Measurements from ENCODE around the gene MLLT3.

The MLLT3 gene

DNA sequence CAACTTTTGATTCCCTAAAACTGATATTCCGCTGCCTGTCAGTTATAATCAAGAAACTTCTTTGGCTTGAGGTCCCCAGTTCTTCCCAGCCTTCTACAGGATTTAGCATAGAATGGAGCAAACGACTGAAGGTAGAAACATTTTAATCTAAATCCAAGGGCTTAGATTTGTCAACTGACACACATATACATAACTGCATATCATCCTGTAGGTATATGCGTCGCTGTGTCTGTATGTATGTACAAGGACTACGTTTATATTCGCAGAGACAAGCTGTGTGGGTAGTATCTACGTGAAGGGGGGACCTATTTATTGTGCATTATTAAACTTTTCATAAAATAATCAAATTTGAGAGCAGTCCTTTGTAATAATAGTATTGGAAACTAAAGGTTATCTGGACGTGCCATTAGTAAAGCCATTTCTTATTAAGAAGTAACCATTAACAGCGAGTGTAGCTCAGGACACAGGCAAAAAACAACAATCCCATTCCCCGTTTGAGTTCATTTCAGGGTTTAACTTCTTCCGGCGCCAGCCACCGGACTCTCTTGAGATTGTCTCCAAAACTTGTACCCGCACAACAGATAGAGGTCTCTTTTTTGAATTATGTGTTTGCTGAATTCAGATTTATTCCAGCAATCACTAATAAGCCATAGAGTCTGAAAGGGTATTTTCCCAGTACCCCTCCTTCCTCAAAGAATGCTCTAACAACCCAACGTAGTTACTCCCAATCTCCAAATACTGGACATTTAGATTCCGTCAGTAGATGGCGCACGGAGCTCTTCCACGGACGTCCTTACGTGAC, 2.1 kb upstream of the MLLT3 start:
- peak; percentile 92 for DNase-seq

DNA sequence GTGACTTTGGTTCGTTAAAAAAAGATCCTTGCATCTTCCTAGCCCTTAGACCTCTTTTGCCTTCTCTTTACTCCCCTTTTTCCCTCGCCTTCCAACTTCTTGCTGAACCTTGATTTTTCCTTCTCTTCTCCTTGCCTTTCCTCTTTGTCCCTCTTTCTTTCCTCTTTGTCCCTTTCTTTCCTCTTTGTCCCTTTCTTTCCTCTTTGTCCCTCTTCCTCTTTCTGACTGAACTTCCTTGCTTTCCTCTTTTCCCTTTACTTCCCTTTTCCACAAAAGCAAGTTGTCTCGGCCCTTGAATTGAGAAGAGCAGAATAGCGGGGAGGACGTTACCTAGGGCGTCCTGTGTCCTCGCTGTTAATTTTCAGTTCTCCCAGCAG, 1.4 kb upstream of the MLLT3 start:
- peak; percentile 64 for DNase-seq

DNA sequence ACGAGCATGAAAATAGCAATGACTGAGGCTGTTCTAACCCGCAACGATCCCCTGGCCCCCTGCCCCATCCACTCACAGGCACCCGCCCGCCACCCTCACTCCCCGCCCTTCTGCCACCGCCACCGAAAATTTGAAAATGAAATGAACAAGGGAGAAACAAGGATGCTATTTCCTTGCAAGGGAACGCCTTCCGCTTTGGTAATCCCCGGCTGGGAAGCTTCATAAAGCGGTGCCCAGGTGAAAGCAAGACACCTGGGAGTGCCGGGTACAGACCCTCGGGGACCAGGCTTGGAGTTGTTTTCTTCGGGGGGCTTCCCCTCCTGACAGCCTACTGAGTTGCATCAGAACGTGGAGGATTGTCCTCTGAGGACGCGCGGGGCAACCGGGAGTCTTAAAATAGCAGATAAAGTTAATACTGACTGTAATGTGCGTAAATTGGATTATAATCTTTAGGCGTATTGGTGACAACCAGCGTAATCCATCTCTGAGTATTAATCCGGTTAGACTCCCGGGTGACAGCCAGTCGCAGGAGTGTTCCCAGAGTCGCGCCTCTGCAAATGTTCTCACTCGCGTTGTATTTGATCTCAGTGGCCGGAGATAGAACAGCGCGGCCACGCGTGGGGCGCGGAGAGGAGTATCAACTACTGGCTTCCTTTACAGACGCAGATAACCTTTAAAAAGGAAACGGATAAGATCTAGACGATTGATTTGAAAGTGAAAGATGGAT, 885 bp upstream of the MLLT3 start:
- DNase-seq, result peak; percentile 79

DNA sequence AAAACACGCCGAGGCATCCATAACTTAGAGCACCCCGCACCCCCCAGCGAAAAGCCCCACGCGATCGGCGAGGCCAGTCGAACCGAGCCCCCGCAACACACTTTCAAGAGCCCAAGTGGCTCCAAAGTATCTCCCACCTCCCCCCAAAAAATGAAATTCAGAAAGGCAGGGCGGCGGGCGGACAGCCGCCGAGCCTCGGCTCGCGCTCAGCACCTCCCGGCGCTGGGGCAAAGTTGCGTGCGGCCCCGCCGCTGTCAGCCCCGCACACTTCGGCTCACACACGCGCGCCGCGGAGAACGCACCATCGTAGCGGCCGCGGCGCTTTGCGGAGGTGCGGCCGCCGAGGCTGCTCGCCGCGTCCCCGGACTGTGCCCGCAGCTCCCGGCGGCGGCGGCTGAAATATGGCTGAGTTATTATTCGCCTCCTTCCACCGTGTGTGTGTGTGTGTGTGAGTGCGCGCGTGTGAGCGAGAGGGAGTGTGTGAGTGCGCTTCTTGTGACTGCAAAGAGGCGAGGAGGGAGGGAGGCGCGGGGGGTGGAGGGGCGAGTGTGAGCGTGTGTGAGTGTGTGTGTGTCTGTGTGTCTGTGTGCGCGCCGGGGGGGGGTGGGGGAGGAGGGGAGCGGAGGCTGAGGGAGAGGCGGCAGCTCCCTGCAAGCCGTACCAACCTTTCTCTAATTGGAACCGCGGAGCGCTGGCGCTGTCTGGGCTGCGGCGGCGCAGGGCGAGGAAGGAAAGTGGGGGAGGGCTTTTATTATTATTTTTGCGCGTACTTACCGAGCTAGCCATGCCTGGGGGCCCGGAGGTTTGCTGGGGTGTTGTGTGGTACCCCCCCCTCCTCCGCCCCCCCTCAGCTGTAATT, 599 bp downstream of the MLLT3 start:
- DNase-seq, result peak; percentile 92

DNA sequence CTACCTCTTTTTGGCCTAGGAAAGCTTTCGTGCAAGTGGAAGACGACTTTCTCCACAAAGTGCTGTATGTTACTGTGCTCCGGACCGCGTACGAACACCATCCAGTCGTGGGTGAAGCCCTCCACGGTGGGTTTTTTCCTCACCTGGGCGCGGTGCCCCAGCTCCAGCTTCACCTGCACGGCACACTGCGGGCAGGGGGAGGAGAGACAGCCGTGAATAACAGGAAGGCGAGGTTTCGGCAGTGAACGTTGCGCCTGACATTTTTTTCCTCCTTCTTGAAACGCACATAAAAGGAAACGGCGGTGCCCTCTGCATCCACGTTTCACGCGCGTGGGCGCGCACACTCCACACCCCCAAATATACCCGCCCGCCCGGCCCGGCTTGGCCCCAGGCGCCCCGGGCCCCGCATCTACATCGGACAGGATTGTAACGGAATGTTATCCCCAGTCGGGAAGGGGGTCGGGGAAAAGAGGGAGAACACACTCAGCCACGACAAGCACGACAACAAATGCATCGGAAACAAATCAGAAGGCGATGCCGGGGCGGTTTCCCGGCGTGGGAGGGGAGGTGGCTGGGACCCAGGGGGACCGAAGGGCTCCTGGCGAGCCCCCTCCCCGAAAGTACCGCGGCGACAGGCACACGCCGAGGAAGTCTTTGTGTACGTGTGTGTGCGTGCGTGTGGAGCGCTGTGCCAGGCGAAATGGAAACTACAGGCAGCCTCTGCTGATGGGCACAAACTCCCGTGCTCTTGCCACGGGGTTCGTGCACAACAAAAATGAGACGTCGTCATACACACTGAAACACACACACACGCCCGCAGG, 1.4 kb downstream of the MLLT3 start:
- DNase-seq, result peak; percentile 78

DNA sequence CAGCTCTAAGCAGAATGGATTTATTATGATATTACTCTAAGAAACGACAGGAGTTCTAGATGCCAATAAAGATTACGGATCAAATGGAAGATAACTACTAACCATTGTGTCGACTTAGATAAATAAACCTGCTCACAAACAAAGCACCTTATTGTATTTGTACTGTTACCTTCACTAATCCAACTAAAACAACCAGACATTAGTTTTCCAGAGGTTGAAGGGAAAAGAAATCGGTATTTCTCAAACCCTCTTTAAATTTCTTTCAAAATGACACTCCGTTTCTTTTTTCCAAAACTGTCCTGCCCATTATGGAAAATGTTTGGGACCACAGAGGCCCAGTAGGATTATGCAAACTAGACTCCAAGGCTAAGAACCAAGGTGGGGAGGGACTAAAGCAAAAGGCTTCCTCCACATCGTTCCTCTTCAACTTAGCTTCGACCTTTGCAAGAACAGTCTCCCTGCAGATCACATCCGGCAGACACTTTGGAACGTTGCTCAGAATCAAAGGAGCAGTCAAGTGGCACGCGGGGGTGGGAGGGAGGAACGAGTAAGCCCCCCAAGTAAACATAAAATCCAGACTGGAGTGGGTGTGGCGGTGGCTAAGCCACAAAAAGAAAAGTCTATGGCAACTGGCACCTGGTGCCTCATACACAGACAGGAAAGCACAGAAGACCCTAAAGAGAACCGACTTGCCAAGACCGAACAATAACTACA, 2.7 kb downstream of the MLLT3 start:
- peak; percentile 82 for DNase-seq

DNA sequence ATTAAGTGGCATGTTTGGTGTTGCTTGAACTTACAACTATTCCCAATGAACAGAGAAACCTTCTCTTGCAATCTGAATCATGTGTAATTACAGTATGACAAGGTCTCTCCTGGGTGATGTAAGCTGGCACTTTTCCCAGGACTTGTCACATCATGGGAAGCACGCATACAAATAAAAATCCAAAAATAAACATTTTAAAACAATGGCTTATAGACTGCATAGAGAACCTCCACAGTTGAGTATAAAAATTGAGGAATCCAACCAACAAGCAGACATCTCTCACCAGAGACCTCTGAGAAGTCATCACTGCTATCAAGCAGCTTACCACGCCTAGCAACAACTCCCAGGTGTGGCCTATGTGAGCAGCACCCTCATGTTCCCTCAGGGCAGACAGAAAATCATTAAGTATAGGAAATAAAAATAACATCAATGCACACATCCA, 3.9 kb downstream of the MLLT3 start:
- peak; percentile 98 for DNase-seq

DNA sequence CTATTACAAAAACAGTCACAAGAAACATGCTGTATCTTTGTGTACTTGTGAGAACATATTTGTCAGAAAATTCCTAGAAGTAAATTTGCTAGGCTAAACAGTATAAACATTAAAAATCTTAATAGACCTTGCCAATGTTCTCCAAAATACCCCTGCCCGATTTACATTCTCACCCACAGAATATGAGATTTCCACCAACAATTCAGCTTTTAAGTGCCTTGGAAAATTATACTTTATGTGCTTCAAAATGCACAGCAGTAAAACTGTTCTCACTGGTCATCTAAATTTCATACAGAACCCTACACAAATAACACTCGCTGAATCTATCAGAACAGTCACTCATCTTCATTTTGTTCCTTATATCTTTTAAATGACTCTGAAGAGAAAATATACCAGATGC, 5.5 kb downstream of the MLLT3 start:
- DNase-seq, result no peak

DNA sequence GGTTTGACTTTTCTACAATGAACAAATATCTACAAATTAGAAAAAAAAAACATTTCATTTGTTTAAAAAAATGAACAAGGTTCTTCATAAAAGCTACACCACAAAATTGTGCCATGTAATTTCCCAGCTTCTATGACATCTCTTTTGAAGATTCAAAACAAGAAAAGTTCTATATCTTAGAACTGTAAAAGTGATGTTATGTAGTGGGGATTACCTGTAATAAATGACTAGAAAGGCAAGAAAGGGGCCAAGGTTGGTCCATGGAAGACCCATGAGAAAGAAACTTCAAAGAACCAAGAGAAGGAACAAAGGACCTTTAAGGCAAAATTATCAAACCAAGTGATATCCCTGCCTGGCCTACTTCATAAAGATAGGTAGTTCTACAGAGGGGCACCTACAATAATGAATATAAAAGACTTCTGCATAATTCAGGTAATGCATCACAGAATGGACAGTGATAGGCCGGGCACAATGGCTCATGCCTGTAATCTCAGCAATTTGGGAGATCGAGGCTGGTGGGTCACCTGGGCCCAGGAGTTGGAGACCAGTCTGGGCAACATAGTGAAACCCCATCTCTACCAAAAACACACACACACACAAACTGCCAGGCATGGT, 7.6 kb downstream of the MLLT3 start:
- DNase-seq, result no peak

DNA sequence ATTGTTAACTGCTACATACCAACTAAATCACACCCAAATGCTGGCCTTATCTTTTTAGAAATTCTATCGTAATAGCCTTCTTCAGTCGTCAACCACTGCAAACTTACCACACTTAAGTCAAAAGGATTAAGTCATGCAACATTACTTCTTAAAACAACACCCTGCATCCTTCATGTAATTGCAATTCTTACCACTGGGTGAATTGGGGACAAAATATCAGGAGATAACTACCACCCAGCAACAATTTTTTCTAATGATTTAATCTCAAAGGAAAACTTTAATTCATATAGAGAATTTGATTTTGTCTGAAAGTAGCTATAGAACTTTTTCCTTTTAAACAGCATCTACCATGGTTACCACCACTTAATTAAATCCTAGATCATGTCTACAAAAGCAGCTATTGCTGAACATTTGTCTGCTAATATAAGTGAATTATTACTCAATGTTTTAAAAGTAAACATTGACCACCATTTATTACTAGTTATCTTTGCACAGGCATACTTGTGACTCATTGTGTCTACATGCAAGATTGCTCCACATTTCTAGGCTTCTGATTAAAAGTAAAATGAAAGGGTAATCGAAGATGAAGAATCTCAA, 10.5 kb downstream of the MLLT3 start:
- DNase-seq, result peak; percentile 72

DNA sequence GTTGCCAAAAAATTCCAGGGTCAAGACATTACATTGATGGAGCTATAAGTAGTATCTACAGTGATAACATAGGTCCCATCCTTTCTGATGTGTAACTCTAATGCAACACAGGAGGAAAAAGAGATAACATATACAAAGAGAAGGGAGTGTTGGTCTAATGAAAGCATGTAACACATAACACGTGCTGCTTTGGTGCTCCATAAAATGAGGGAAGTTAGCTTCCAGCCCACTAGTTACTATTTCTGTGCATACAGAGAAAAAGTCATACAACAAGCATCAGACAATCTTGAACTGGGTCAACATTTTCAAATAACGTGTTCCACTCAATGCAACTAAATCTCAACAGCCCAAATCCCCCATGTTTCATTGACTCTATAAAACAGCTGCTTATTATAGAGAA, 11.7 kb downstream of the MLLT3 start:
- DNase-seq, result peak; percentile 24

DNA sequence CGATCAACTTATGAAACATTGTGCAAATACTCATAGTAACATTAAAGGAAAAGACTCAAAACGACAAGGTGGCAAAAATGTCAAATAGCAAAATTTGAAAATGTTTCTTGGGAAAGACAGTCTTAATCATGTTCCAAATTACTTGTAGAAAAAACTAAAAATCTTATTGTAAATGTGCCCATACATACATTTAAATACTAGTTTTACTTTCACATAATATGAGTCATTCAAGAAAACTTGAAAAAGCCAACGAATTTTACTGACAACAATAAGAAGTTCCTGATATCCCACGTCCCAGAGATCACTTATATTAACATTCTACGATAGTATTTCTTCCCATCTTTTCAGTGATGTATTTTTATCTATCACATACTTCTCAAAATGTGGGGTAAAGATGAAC, 13.7 kb downstream of the MLLT3 start:
- DNase-seq, result no peak

DNA sequence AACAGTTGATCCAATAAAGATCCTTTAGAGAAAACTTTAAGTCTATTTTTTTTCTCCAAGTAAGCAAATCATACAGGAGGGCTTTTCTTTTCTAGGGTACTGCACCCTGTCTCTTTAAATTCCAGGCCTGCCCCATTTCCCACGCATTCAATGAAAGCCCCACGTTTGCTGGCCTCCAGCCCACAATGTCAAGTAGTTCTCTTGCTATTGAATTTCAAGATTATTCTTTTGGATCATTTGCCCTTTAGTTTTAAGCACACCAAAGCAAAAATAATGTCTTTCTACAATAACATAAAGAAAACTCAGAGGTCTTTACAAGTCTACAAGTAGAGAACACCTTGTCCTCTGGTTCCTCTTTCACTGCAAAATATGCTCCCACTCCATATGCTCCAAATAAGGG, 15.6 kb downstream of the MLLT3 start:
- peak; percentile 65 for DNase-seq

DNA sequence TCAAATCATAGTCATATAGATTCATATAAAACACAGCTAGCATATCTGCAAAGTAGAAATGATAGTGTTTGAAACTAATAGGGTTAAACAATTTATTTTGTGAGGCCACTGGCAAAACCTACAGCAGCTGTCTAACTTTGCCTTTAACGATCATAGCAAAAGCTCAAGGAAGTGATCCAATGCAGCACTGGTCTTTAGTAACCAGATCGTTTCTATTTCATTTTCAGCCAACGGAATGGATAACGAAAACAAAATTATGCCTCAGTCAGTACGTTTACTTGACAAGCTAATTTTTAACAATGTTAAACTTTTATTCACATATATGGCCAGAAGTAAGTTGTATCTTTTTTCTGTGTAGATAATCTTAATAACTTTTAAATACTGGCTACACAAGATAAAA, 17.7 kb downstream of the MLLT3 start:
- peak; percentile 81 for DNase-seq

DNA sequence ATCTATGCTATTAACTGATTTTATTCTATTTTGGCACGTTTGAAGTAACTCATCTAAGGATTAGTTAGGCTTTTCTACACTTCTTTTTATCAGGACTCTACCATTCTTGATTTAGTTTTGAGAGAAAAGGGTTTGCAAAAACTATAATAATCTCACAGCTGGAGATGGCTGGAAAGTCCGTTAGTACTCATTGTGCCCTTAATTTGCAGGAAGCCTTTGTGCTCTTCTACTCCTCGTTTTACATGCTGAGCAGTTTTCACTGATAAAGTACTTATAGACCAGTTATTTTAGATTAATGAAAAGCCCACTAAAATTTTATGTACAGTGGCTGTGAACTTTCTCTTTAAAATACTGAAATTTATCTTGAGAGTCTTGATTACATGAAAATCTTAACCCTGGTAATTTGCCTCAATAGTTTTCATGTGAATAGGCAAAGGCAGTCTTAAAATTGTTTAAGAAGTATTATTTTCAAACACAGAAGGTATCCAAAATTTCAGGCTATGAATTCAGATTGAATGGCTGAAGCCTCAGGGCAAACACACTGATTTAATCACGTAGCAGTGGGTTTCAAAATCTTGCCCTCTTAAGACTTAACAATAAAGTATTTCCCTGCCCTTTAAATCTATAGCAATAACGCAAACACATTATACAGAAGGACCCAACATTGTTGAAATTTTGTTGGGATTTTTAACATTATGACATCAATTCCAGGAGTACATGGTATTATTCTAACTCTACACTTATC, 18.6 kb downstream of the MLLT3 start:
- DNase-seq, result peak; percentile 93

DNA sequence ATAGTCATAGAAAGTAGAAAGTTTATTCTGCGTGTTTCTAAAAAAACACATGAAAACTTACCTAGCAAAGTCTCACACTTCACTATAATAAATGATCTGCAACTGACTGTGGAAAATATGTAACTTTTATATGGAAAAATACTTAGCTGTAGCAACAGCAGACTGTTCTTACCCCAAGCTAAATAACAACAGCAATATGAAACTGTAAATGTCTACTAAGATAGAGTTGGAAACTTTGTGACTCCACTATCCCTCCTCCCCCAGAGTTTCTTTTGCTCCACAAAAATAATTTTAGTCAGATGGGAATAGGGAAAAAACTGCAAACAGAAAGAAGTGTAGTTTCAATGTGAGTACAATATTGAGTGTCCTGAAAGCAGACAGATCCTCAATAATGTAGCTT, 21.0 kb downstream of the MLLT3 start:
- no peak for DNase-seq

DNA sequence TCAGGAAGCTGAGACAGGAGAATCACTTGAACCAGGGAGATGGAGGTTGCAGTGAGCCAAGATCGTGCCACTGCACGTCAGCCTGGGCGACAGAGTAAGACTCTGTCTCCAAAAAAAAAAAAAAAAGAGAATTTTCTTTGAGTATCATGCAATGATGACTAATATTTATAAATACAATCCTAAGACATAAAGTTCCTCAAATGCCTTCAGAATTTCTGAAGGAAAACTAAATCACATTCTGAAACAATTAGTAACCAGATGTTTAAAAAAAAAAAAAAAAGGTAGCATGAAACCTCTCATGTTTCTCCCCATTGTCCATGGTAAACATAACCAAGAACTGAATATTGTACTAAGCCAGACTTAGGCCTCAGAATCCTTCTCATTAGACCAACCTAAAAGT, 23.1 kb downstream of the MLLT3 start:
- no peak for DNase-seq

DNA sequence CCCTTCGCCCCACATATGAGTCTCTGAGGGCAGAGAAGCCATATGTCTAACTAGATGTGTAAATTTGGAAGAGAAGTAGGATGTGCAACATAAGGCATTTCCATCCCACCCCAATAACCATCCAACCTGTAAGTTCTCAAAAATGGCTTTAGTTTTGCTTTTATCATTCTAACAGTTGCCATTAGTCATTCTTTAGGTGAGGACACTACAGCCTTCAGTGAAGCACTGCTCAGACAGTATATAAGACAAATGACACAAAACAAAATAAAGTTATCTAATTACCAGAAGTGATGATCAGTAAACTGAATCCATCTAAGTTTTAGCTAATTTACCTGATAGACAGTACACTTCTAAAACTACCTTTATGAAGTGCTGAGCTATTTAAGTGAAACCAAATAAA, 23.9 kb downstream of the MLLT3 start:
- DNase-seq, result no peak

DNA sequence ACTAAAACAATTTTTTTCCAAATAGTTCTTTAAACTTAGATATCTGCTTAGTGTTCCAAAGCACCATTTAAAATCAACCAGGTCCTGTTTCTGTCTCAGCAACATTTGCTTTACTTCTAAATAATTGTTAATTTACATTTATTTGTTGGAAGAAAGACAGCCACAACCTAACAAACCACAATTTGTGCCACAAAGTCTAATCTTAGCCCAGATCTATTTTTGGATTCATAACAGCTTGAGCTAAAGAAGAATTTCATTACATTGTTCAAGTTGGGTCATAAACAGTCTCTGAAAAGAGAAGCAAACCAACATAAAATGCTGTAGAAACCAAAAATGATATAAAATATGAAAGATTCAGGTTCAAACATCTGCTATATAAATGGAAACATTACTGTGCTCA, 24.4 kb downstream of the MLLT3 start:
- no peak for DNase-seq

DNA sequence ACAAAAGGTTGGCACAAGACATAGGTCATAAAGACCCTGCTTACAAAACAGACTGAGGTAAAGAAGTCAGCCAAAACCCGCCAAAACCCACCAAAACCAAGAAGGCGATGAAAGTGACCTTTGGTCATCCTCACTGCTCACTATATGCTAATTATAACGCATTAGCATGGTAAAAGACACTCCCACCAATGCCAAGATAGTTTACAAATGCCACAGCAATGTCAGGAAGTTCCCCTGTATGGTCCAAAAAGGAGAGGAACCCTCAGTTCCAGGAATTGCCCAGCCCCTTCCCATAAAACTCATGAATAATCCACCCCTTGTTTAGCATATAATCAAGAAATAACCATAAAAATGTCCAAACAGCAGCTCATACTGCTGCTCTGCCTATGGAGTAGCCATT, 27.7 kb downstream of the MLLT3 start:
- DNase-seq, result no peak

Data from NCI-H69 (cell line).